HG02943 (cell line): ENCODE data around the gene GCFC2.
"Not testable (repeated sequence)": the region's sequence is repeated elsewhere in the genome, so short reads cannot be mapped to it uniquely, and the experiment has no call there.

ENCODE experiments used
- ATAC-seq: cut with Tn5 transposase; IDR thresholded peaks from one replicate; pipeline ENCODE4 v1.9.1; 2021; ENCODE audit warnings: mild to moderate bottlenecking, low read depth, moderate library complexity; ENCODE audit not compliant: unreplicated experiment

The GCFC2 gene

DNA sequence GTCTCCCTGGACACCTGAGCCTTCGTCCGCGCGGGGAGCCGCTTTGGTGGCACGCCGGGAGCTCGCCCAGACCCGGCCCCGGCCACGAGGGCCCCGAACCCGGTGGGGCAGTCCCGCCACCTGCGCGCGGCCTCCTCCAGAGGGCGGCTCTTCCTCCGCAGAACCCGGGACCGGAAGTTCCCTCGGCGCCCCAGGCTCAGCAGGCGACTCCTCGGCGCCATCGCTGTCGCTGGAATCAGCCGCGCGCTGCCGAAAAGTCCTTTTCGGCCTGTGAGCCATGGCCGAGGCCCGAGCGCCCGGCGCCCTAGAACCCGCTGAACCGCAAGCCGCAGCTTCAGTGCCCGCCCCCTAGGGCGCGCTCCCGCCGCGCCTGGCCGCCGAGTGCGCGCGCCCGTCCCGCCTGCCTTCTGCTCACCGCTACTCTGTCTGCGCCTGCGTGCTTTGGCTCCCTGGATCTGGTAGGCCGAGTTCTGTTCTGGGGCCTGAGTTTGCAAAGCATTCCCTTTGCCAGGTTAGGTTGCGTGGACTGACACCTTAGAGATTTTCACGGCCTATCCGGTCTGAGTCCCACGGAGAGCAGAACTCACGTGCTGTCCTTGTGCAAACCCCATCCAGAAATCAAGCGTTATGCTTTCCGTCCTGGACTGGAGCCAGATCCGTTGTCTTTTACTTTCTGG lies at the start of gene GCFC2:
Gene GCFC2, minus strand, starts transcription at position 339 of the 677 bp plus-strand sequence. Its CDS starts 60 bp downstream, at position 279.
- ATAC-seq = peak; percentile 94

DNA sequence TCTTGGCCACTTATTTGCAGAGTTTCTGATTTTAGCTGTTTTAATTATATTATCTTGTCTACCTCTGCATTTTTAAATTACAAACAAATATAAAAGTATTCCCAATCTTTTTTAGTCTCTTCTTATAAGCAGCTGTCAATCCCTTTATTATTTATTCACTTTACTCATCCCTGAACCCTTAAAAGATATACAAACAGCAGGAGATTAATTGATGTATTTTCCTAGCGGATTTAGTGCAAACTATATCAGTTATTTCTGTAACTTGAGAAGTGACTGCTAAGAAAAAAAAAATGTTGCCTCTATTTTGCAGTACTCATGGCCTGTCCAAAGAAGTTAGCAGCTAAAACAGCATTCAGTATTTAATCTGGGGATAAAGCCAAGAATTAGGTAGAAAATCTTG lies 42.1 kb upstream of the GCFC2 start:
- no peak for ATAC-seq

- no peak for ATAC-seq
Measured at GRCh38 chr2:75751824-75752468, 41.2 kb upstream of the GCFC2 start.

DNA sequence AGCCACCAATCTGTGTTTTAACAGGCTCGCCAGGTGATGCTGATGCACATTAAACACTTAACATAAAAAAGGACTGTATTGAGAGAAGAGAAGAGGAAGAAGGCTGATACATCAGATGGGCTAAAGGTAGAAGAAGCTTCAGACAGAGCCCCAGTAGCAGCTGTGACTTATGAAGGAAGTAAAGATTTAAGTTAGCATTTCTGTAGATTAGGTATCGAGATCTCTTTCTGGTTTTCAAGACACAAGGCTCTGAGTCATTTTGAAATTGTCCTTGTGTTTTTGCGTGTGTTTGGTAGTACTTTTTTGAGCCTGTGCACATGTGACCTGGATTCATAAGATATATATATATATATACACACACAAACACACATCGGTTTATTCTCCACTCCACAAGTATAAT lies 40.6 kb upstream of the GCFC2 start:
- no peak for ATAC-seq

- no peak for ATAC-seq
Measured at GRCh38 chr2:75737961-75738360, 27.2 kb upstream of the GCFC2 start.

GRCh38 chr2:75736276-75736675 lies 25.6 kb upstream of the GCFC2 start:
- ATAC-seq = no peak

DNA sequence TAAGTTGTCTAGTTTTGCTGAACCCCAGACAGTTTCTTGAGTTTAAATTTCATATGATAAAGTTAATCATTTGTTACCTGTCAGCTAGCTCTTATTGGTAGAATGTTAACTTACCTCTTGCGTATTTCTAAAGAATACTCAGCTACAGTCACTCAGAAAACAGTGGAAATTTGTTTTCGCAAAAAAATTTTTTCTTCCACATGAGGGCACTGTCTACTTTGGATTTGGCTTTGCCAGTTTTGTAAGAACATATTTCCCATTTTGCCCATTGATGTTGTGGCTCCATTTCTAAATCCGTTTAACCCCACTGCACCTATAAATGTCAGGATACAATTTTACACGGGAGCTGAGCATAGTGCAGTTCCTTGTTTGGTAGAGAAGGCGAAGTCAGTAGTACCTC lies 19.1 kb upstream of the GCFC2 start:
- ATAC-seq = no peak

DNA sequence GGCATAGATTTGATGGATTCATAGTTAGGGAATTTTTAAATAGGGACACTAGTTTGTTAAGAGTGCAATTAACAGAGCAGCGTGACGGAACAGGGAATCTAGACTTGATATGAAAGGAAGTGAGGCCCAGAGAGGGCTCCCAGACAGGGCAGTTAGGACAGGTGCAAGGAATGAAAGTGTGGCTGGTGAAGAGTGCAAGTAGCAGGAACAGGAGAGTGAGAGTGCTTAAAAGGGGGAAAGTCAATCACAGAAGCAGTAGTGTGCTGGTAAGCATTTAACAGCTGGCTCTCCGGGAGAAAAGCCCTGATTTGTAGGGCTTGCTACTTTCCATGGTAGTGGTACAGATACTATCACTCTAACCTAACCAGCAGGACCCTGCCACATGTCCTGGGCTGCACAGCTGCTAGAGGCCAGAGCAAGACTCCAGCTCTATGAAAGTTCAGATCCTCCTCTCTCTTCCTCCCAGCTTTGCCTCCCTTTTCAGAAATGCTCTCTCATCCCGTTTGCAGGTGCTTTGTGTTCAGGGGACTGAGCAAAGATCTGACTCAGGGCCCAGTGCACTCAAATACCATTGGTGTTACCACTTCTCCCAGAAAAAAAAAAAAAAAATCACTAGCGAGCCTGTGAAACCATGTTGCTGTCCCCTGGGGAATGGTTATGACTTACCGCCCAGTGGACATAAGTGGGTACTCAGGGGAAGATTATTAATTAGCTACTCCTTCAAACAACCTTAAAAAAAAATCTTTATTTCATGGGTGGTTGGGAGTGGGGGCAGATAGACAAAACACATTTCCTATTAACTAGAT lies 18.1 kb upstream of the GCFC2 start:
- ATAC-seq = no peak

DNA sequence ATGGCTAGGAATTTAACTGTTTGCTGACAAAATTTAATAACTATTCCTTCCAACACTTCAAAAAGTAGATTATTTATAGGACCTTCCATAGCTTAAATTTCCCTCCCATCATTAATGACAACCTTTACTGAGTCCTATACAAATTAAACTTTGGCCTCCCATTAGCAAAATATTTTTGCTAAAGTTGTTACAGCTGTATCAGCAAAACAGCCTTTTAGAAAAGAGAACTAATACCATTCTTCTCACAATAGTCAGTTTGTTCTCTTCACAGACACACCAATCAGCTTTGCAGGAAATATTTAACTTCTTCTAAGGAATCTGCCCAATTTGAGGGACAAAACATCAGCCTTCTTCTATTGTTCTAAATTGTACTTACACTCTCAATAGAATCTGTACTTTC lies 12.0 kb upstream of the GCFC2 start:
- no peak for ATAC-seq

GRCh38 chr2:75720525-75720924 lies 9.8 kb upstream of the GCFC2 start:
- ATAC-seq = no peak

GRCh38 chr2:75719616-75720015 lies 8.9 kb upstream of the GCFC2 start:
- ATAC-seq = no peak

GRCh38 chr2:75716406-75716805 lies 5.7 kb upstream of the GCFC2 start:
- ATAC-seq = no peak

DNA sequence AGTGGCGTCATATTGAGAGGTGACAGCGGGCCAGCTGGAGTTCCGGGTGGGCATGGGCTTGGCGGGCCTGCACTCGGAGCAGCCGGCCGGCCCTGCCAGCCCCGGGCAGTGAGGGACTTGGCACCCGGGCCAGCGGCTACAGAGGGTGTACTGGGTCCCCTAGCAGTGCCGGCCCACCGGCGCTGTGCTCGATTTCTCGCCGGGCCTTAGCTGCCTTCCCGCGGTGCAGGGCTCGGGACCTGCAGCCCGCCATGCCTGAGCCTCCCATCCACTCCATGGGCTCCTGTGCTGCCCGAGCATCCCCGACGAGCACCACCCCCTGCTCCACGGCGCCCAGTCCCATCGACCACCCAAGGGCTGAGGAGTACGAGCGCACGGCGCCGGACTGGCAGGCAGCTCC lies 875 bp upstream of the GCFC2 start:
- ATAC-seq = not testable (repeated sequence)

- peak; percentile 36 for ATAC-seq
Measured at GRCh38 chr2:75710220-75710576, 517 bp downstream of the GCFC2 start.

DNA sequence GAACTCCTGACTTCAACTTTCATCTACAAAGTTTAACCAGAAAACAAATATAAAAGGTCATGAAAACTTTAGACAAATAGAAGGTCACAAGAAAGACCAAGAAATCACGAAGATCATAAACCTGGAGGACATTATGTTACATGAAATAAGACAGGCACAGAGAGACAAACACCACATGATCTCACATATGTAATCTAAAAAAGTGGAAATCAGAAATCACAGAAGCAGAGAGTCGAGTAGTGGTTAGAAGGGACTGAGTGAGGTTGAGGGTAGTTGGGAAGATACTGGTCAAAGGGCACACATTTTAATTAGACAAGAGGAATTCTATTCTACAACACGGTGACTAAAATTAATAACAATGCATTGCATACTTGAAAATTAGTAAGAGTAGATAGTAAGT lies 1.4 kb downstream of the GCFC2 start:
- no peak for ATAC-seq

DNA sequence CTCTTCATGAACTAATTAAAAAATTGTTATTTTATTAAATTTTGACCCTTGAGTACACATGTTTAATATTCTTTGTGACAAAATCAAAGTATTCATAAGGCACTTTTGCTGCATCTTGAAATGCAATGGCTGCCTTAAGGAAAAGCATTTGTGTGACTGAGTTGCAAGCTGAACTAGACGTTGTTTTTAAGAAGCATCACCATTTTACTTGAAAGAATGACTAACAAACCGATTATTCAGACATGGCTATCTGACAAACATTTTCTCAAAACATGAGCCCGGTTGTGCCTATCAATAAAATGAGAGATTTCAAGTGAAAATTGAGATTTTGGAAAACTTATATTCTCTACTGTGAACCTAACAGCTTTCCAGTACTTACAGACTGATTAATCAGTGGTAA lies 2.8 kb downstream of the GCFC2 start:
- no peak for ATAC-seq

GRCh38 chr2:75705921-75706320 lies 4.8 kb downstream of the GCFC2 start:
- ATAC-seq = no peak

GRCh38 chr2:75703589-75704287 lies 7.0 kb downstream of the GCFC2 start:
- no peak for ATAC-seq

GRCh38 chr2:75702593-75702992 lies 8.1 kb downstream of the GCFC2 start:
- ATAC-seq = no peak

GRCh38 chr2:75698918-75699317 lies 11.8 kb downstream of the GCFC2 start:
- ATAC-seq = no peak

- no peak for ATAC-seq
Measured at GRCh38 chr2:75688196-75688595, 22.5 kb downstream of the GCFC2 start.
